Keratinocyte (primary cell): Measurements from ENCODE around the gene ANKRD53. TPM values are rescaled to one million over a fixed set of nuclear protein-coding genes. Genes with fewer than 3 reads are reported as not detected.

Experiments used
- DNase-seq: peaks from one replicate; pipeline ENCODE4 v3.0.0-alpha.2; 2011; ENCODE audit warnings: low read depth, missing footprints, low spot score
- FAIRE-seq: peaks from 2 replicates; lab custom pipeline; 2011; peaks lifted over from hg19 to GRCh38; lab: Jason Lieb, UNC
- H2AFZ ChIP-seq: 2 replicates; pipeline ENCODE4 v1.6.0; 2012; ENCODE audit warnings: low read length, control low read depth, inconsistent platforms; ENCODE audit not compliant: control insufficient read depth
- H3K27ac ChIP-seq: 2 replicates; pipeline ENCODE4 v1.5.1; 2011; ENCODE audit warnings: low read length; ENCODE audit not compliant: control insufficient read depth, insufficient read depth
- H3K27me3 ChIP-seq: 3 replicates; pipeline ENCODE4 v1.6.0; 2011; ENCODE audit warnings: low read length; ENCODE audit not compliant: control insufficient read depth, insufficient read depth; ENCODE audit errors: extremely low read depth
- H3K36me3 ChIP-seq, 2 experiments: 2 replicates in 1 of 2; 3 replicates in 1 of 2; pipeline ENCODE4 v1.5.1; 2011; ENCODE audit warnings: low read length in 2 of 2, mild to moderate bottlenecking in 1 of 2; ENCODE audit not compliant: control insufficient read depth in 2 of 2, insufficient read depth in 2 of 2; ENCODE audit errors: extremely low read depth in 1 of 2
- H3K4me1 ChIP-seq: 3 replicates; pipeline ENCODE4 v1.5.1; 2011; ENCODE audit warnings: low read length; ENCODE audit not compliant: control insufficient read depth, insufficient read depth; ENCODE audit errors: extremely low read depth
- H3K4me2 ChIP-seq: 3 replicates; pipeline ENCODE4 v1.6.0; 2011; ENCODE audit warnings: low read depth, low read length; ENCODE audit not compliant: control insufficient read depth, insufficient read depth; ENCODE audit errors: extremely low read depth
- H3K4me3 ChIP-seq, 3 experiments: fragments of 200-600 bp in 1 of 3; sonication (generic) in 1 of 3; 2 replicates in 2 of 3; 3 replicates in 1 of 3; pipeline ENCODE4 v1.5.1; 2011 to 2016; ENCODE audit warnings: low read length in 3 of 3, mild to moderate bottlenecking in 3 of 3, control low read depth in 2 of 3, inconsistent platforms in 1 of 3, low read depth in 1 of 3, mixed read lengths in 1 of 3, mixed run types in 1 of 3, moderate library complexity in 1 of 3; ENCODE audit not compliant: control insufficient read depth in 2 of 3, insufficient read depth in 2 of 3; ENCODE audit errors: extremely low read depth in 1 of 3
- H3K79me2 ChIP-seq: 2 replicates; pipeline ENCODE4 v1.6.0; 2012; ENCODE audit warnings: low read length; ENCODE audit not compliant: control insufficient read depth, insufficient read depth
- H3K9ac ChIP-seq: 3 replicates; pipeline ENCODE4 v1.6.0; 2011; ENCODE audit warnings: low read length; ENCODE audit not compliant: control insufficient read depth, insufficient read depth; ENCODE audit errors: extremely low read depth
- H3K9me1 ChIP-seq: 3 replicates; pipeline ENCODE4 v1.6.0; 2011; ENCODE audit warnings: low read length; ENCODE audit not compliant: control insufficient read depth, insufficient read depth; ENCODE audit errors: extremely low read depth
- H3K9me3 ChIP-seq: 2 replicates; pipeline ENCODE4 v1.5.1; 2012; ENCODE audit warnings: low read depth, low read length; ENCODE audit not compliant: control insufficient read depth
- H4K20me1 ChIP-seq: 3 replicates; pipeline ENCODE4 v1.6.0; 2011; ENCODE audit warnings: low read length; ENCODE audit not compliant: control insufficient read depth, insufficient read depth; ENCODE audit errors: extremely low read depth
- EZH2 ChIP-seq: IDR thresholded peaks from one replicate; pipeline ENCODE4 v1.6.1; 2012; ENCODE audit warnings: inconsistent platforms, mild to moderate bottlenecking, low read length, moderate library complexity
- dilution Hi-C: fragments of 300-500 bp; cut with MboI; formaldehyde crosslinking; loops from one replicate; pipeline ENCODE4 v1.7.0; 2020; ENCODE audit warnings: low sequenced_read_pairs; ENCODE audit not compliant: extremely low pct_ligation_motif_present
- polyA plus RNA-seq, 5 experiments: library from polyadenylated mRNA; depleted of rRNA in 3 of 5; stranded (reverse) in 3 of 5; stranded (forward) in 1 of 5; unstranded in 1 of 5; fragments of >200 nt; gene quantifications; 1 replicate in 1 of 5; 2 replicates in 3 of 5; 3 replicates in 1 of 5; pipeline versions ENCODE4 v1.2.1 to v1.2.3, GENCODE V29; 2011 to 2012; ENCODE audit warnings: missing spikeins in 2 of 5, low read depth in 1 of 5, low replicate concordance in 1 of 5
- TF ChIP-seq, protein P1 (sequence below), 3 experiments: IDR thresholded peaks in 1 of 3; conservative IDR thresholded peaks in 1 of 3; optimal IDR thresholded peaks in 1 of 3; 2 replicates in 2 of 3; 3 replicates in 1 of 3; pipeline versions ENCODE3 to v1.5.1; 2011; ENCODE audit warnings: low read length in 3 of 3, mild to moderate bottlenecking in 3 of 3, moderate library complexity in 2 of 3, control low read depth in 1 of 3, inconsistent platforms in 1 of 3; ENCODE audit not compliant: insufficient read depth in 2 of 3; ENCODE audit errors: extremely low read depth in 1 of 3

Gene ANKRD53
- polyA plus RNA-seq, 1 donor (not counting 4 experiments of a cell fraction or from before 2014, with no cell fraction given), result not detected

GRCh38 chr2:70977605-70978205, 725 bp upstream of the ANKRD53 start:
- TF ChIP-seq EZH2, result no peak
- TF ChIP-seq, protein P1, sequence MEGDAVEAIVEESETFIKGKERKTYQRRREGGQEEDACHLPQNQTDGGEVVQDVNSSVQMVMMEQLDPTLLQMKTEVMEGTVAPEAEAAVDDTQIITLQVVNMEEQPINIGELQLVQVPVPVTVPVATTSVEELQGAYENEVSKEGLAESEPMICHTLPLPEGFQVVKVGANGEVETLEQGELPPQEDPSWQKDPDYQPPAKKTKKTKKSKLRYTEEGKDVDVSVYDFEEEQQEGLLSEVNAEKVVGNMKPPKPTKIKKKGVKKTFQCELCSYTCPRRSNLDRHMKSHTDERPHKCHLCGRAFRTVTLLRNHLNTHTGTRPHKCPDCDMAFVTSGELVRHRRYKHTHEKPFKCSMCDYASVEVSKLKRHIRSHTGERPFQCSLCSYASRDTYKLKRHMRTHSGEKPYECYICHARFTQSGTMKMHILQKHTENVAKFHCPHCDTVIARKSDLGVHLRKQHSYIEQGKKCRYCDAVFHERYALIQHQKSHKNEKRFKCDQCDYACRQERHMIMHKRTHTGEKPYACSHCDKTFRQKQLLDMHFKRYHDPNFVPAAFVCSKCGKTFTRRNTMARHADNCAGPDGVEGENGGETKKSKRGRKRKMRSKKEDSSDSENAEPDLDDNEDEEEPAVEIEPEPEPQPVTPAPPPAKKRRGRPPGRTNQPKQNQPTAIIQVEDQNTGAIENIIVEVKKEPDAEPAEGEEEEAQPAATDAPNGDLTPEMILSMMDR (optimal IDR thresholded peaks at IDR 0.05 in 1 of 3, IDR thresholded peaks at IDR 0.05 in 1 of 3, conservative IDR thresholded peaks at IDR 0.05 in 1 of 3; ENCODE audit: extremely low read depth in 1 of 3, insufficient read depth in 2 of 3, low read length in 3 of 3), result no peak
- Histone ChIP-seq H3K27ac (peak overlapping the region; percentile 40), H3K4me1 (peaks cover 18% of the 10 kb centered on the region), H3K4me2 (peak overlapping the region; percentile 97), H3K4me3 (peak overlapping the region; percentile 31 to 71 (median 64)), H3K9ac (peak overlapping the region; percentile 64), H3K9me3 (no peaks in the 10 kb centered on the region), H3K27me3 (no peaks in the 10 kb centered on the region), H2AFZ (no peak overlapping the region), H3K79me2 (no peaks in the 10 kb centered on the region), H3K9me1 (no peaks in the 10 kb centered on the region), H3K36me3 (no peaks in the 10 kb centered on the region), H4K20me1 (no peaks in the 10 kb centered on the region)
- peak; percentile 59 for DNase-seq
- peak; percentile 65 for FAIRE-seq
- dilution Hi-C loops, result no loop called here

GRCh38 chr2:70979180-70979488, 704 bp downstream of the ANKRD53 start:
- H3K27ac ChIP-seq, result no peak overlapping the region
- no peaks in the 10 kb centered on the region for H3K9me3 ChIP-seq
- H4K20me1 ChIP-seq, result no peaks in the 10 kb centered on the region
- FAIRE-seq, result no peak
- peaks cover 18% of the 10 kb centered on the region for H3K4me1 ChIP-seq
- H3K4me3 ChIP-seq, result peak overlapping the region in 1 of 3 experiments; percentile 64
- no peak overlapping the region for H2AFZ ChIP-seq
- TF ChIP-seq EZH2, result no peak
- TF ChIP-seq, protein P1 (optimal IDR thresholded peaks at IDR 0.05 in 1 of 3, IDR thresholded peaks at IDR 0.05 in 1 of 3, conservative IDR thresholded peaks at IDR 0.05 in 1 of 3; ENCODE audit: extremely low read depth in 1 of 3, insufficient read depth in 2 of 3, low read length in 3 of 3), result no peak
- H3K79me2 ChIP-seq, result no peaks in the 10 kb centered on the region
- H3K36me3 ChIP-seq, result peaks cover 0 to 4% of the 10 kb centered on the region in 2 experiments
- no peak for DNase-seq
- H3K9ac ChIP-seq, result peak overlapping the region; percentile 64
- no peak overlapping the region for H3K4me2 ChIP-seq
- dilution Hi-C loops, result no loop called here
- H3K27me3 ChIP-seq, result no peaks in the 10 kb centered on the region
- H3K9me1 ChIP-seq, result no peaks in the 10 kb centered on the region
